AG04450 (cell line): ENCODE measurements around the gene NOTCH1. TPM values are rescaled to one million over a fixed set of nuclear protein-coding genes. Genes with fewer than 3 reads are reported as not detected.

Source experiments
- CTCF ChIA-PET: fragments of 300-600, 350-600 bp; formaldehyde crosslinking; extraction: SDS; loops from one replicate; lab custom pipeline; 2022; ENCODE audit warnings: antibody characterized with exemption, inconsistent platforms; lab: Charles Lee
- POLR2A ChIA-PET: fragments of 350-600 bp; formaldehyde crosslinking; extraction: SDS; loops from one replicate; lab custom pipeline; 2021; ENCODE audit warnings: antibody characterized with exemption, inconsistent platforms; lab: Yijun Ruan, JAX
- DNase-seq: peaks from one replicate; pipeline ENCODE4 v3.0.0-alpha.2; 2011; ENCODE audit warnings: low read depth, low spot score
- H3K27ac ChIP-seq: one replicate; pipeline ENCODE4 v1.5.1; 2012; ENCODE audit warnings: low read depth, low read length, control low read depth
- H3K27me3 ChIP-seq: one replicate; pipeline ENCODE4 v1.6.0; 2012; ENCODE audit warnings: low read length; ENCODE audit not compliant: control insufficient read depth, insufficient read depth
- H3K4me3 ChIP-seq: 2 replicates; pipeline ENCODE4 v1.5.1; 2011; ENCODE audit warnings: mild to moderate bottlenecking, low read depth, low read length, control low read depth
- H3K9me3 ChIP-seq: 2 replicates; pipeline ENCODE4 v1.5.1; 2012; ENCODE audit warnings: low read length; ENCODE audit not compliant: control insufficient read depth, insufficient read depth
- polyA plus RNA-seq: library from polyadenylated mRNA; depleted of rRNA; stranded (reverse); fragments of >200 nt; gene quantifications from 2 replicates; pipeline ENCODE4 v1.2.3, GENCODE V29; 2011
- TF ChIP-seq, protein P1 (sequence below): IDR thresholded peaks from 2 replicates; pipeline ENCODE4 v1.5.1; 2011; ENCODE audit warnings: low read depth, low read length, control low read depth, inconsistent platforms

Gene NOTCH1
- polyA plus RNA-seq, 1 experiment, result 0.89 TPM

GRCh38 chr9:136462664-136463063 lies 83.2 kb downstream of the NOTCH1 start:
- ChIA-PET POLR2A (no interaction called here), CTCF (no interaction called here)
- no peaks in the 10 kb centered on the region for H3K27me3 ChIP-seq
- DNase-seq, result no peak
- H3K9me3 ChIP-seq, result no peaks in the 10 kb centered on the region
- H3K4me3 ChIP-seq, result no peak overlapping the region
- TF ChIP-seq, protein P1, sequence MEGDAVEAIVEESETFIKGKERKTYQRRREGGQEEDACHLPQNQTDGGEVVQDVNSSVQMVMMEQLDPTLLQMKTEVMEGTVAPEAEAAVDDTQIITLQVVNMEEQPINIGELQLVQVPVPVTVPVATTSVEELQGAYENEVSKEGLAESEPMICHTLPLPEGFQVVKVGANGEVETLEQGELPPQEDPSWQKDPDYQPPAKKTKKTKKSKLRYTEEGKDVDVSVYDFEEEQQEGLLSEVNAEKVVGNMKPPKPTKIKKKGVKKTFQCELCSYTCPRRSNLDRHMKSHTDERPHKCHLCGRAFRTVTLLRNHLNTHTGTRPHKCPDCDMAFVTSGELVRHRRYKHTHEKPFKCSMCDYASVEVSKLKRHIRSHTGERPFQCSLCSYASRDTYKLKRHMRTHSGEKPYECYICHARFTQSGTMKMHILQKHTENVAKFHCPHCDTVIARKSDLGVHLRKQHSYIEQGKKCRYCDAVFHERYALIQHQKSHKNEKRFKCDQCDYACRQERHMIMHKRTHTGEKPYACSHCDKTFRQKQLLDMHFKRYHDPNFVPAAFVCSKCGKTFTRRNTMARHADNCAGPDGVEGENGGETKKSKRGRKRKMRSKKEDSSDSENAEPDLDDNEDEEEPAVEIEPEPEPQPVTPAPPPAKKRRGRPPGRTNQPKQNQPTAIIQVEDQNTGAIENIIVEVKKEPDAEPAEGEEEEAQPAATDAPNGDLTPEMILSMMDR, result no peak
- no peak overlapping the region for H3K27ac ChIP-seq

DNA sequence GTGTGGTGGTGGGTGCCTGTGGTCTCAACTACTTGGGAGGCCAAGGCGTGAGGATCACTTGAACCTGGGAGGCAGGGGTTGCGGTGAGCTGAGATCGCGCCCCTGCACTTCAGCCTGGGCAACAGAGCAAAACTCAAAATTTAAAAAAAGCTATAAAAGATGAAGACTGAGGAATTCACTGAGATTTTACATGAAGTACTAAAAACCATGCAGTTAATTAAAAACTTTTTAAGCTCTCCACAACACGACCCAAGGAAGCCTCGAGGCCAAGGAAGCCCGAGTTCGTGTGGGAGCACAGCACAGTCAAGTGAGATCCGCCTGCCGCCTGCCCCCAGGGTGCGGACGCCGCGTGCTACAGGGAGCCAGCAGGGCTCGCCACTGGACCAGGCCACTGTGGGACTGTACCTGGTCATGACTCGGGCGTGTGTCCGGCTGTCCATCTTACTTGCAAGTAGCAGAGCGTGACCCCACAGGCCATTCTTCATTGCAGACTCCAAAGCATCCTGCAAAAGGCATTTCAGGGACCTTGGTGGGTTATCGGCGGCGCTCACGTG lies 85.0 kb downstream of the NOTCH1 start:
- Histone ChIP-seq H3K27me3 (no peaks in the 10 kb centered on the region), H3K27ac (no peak overlapping the region), H3K4me3 (no peak overlapping the region), H3K9me3 (no peaks in the 10 kb centered on the region)
- POLR2A ChIA-PET, result no interaction called here
- CTCF ChIA-PET, result interaction anchor here (2.1 kb wide), 1 partner anchor 21 kb away, joined by 7 read pairs; no protein-coding TSS in a partner anchor
- DNase-seq, result no peak
- TF ChIP-seq, protein P1, result no peak

DNA sequence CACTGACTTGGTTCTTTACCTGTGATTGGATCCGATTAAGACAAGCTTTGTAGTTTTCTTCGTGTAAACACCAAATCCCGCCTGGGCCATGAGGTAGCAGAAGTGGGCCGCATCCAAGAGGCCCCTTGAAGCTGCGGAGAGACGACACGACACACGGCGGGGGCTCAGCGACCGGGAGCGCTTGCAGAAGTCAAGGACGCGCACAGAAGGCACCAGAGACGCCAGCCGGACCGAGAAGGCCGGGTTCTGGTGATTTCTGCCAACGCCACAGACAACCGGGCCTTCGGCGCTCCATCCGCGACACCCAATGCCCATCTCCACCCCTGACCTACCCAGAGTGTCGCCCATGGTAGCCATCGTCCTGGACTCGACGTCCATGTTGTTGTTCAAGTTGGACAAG lies 86.4 kb downstream of the NOTCH1 start:
- ChIA-PET POLR2A (no interaction called here), CTCF (interaction anchor here (0.6 to 2.1 kb wide), 2 partner anchors 19 to 69 kb away, joined by 3 to 7 read pairs; no protein-coding TSS in a partner anchor)
- no peak for DNase-seq
- no peak overlapping the region for H3K4me3 ChIP-seq
- no peaks in the 10 kb centered on the region for H3K9me3 ChIP-seq
- no peak overlapping the region for H3K27ac ChIP-seq
- TF ChIP-seq, protein P1, result no peak
- no peaks in the 10 kb centered on the region for H3K27me3 ChIP-seq

DNA sequence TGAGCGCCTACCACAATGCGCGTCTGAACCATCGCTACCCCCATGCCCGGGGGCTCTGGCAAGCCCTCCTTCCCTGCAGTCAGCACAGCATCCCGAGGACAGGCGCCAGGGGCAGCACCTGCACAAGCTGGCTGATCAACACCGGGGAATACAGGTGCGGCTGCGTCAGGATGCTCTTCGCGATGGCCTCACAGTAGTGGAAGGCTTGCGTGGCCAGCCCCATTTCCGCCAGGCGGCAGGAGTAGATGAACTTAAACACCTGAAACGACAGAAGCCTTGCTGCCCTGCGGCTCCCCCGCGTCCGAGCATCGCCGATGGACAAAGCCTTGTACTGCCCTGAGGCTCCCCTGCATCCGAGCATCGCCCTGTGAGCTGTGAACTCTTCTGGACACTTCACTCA lies 88.5 kb downstream of the NOTCH1 start:
- CTCF ChIA-PET, result no interaction called here
- POLR2A ChIA-PET, result no interaction called here

DNA sequence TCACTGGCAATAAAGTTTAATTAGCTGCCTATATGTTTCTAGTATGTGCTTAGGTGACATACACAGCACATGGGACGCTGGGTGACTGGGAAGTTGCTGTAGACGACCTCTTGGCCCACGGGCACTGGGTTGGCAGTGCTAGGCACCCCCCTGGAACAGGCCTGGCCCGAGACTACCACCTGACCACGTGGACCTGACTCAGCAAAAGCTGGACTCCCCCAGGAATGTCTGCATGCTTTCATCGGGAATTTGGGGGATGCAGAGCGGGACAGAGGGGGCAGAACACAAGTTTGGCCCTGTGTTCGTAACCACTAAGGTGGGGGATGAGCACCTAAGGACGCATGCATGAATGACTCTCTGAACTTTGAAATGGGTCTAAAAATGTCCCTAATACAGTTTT lies 89.6 kb downstream of the NOTCH1 start:
- Histone ChIP-seq H3K9me3 (no peaks in the 10 kb centered on the region), H3K4me3 (no peak overlapping the region), H3K27me3 (no peaks in the 10 kb centered on the region), H3K27ac (no peak overlapping the region)
- POLR2A ChIA-PET, result no interaction called here
- CTCF ChIA-PET, result no interaction called here
- no peak for DNase-seq
- TF ChIP-seq, protein P1, result no peak

More for the DNA sequence above, 88.5 kb downstream of the NOTCH1 start:
- Histone ChIP-seq H3K4me3 (no peak overlapping the region), H3K27me3 (no peaks in the 10 kb centered on the region), H3K27ac (no peak overlapping the region), H3K9me3 (no peaks in the 10 kb centered on the region)
- no peak for DNase-seq
- TF ChIP-seq, protein P1, result no peak
